GM12891 (cell line): ENCODE measurements around the gene TNK2.

ENCODE experiments used
- DNase-seq: peaks from one replicate; pipeline ENCODE4 v3.0.0; 2011; ENCODE audit warnings: low spot score; ENCODE audit not compliant: insufficient read length
- FAIRE-seq: peaks from 2 replicates; lab custom pipeline; 2011; peaks lifted over from hg19 to GRCh38; lab: Jason Lieb, UNC
- PAX5 ChIP-seq: IDR thresholded peaks from 2 replicates; pipeline ENCODE4 v1.6.1; 2011; ENCODE audit warnings: low read length, moderate library complexity, mild to moderate bottlenecking; ENCODE audit not compliant: insufficient read depth, severe bottlenecking
- POLR2A ChIP-seq: IDR thresholded peaks from 2 replicates; pipeline ENCODE4 v1.6.1; 2011; ENCODE audit warnings: low read depth, low read length, control low read depth
- POLR2AphosphoS5 ChIP-seq: IDR thresholded peaks from 2 replicates; pipeline ENCODE4 v1.6.1; 2011; ENCODE audit warnings: low read depth, low read length, control low read depth
- POU2F2 ChIP-seq: IDR thresholded peaks from 2 replicates; pipeline ENCODE4 v1.6.1; 2011; ENCODE audit warnings: low read depth, mild to moderate bottlenecking, control low read depth, low read length, moderate library complexity
- SPI1 ChIP-seq: IDR thresholded peaks from 2 replicates; pipeline ENCODE4 v1.6.1; 2011; ENCODE audit warnings: low read depth, low read length, control low read depth
- TAF1 ChIP-seq: IDR thresholded peaks from 2 replicates; pipeline ENCODE4 v1.6.1; 2011; ENCODE audit warnings: low read depth, low read length, control low read depth

TNK2 gene

DNA sequence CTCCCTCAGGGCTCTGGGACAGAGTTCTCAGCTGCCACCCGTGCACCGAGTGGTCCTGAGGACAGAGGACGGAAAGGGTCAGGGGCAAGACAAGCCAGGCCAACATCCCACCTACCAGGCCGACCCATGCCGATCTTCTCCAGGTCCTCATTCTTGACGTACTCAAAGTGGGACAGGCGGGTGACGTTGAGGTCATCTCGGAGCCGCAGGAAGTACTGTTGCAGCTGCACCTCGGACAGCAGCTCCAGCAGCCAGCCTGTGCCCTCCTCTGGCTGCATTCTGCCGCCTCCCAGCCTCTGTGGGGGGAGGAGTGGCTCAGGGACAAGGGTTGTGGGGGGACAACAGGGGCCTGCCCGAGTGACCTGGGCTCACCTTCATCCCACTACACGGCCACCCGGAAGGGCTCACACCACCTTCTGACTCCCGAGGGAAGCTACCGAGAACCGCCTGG lies 20.0 kb downstream of the TNK2 start:
- DNase-seq, result no peak
- no peak for FAIRE-seq
- TF ChIP-seq POLR2AphosphoS5, result no peak

- TF ChIP-seq POU2F2 (peak; percentile 59; the same call in 1 of the 2 replicates), SPI1 (no peak), TAF1 (no peak)
- no peak for FAIRE-seq
Observed at GRCh38 chr3:195887670-195888069, 20.7 kb downstream of the TNK2 start.

DNA sequence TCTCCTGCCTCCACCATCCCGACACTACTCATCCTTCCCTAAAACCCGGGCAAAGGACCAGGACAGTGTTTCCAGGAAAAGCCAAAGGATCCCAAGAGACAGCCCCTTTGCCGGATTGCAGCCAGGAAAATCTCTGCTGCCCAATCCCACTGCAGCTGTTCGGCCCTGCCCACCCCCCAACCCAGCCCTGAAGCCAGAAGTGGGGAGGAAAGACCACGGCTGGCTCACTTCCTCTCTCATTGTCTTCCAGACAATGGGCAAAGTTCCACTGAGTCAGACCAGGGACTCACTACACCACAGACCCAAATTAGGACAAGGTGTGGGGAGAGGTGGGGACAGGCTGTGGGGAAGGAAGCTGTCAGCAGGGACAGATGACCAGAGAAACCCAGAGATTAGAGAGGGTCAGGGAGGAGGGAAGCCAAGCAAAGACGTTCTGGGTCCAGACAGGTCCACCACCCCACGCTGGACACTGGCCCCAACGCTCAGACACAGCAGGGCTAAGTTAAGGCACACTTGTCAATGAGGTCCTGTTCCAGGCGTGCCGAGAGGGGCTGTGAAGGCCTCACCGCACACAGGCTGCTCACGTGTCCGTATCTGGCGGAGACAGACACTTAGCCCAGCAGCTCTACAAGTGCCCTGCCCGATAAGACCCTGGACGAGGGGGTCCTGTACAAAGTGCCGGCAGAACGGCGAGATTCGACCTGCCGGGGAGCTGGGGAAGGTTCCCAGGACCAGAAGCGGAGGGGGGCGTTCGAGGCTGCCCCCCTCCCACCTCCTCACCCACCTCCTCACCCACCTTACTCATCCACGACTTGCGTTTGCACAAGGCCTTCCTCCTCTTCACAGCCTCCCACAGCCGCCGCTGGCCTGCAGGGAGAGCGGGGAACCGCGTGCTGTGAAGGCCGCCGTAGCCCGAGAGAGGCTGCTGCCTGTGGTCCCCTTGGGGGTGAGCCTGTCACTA lies 21.9 kb downstream of the TNK2 start:
- TF ChIP-seq TAF1 (no peak), POLR2A (no peak), PAX5 (no peak), POLR2AphosphoS5 (no peak), SPI1 (no peak), POU2F2 (no peak)
- no peak for FAIRE-seq
- no peak for DNase-seq

More at GRCh38 chr3:195887670-195888069, 20.7 kb downstream of the TNK2 start:
- no peak for DNase-seq

DNA sequence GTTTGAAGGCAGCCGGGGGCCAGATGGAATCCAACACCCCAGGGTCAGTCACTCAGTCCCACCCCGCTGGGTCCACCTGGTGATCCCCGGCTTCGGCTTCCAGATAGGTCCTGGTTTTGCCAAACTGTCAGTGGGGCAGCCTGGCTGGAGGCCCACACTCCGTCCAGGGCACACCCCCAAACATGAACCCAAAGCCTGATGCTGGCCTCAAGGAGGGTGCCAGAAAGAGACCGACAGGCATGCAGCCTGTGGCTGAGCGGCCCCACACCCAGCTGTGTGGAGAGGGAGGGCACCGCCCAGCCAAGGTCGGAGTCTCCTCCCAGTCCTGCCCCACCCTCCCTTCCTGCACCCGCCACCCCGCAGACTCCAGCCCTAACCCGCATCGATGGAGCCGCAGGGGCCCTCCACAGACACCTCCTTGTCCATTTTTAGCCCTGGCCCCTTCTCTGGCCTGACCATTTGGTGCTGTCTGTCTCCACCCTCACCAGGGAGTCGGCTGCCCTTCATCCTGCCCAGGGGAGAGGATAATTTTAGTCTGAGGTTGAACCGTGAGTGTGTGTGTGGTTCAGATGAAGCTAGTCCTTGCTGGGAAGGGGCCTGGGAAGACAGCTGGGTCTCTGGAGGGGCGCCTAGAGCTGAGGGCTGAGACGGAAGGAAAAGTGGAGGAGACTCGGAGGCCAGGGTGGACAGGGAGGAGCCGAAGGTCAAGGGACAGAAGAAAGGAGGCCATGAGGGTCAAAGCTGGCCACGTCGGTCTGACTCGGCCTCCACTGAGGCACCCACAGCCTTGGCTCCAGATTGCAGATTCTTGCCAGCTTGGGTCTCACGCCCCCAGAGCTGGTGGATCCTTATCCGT lies 23.1 kb downstream of the TNK2 start:
- no peak for TF ChIP-seq PAX5
- TF ChIP-seq POLR2A, result no peak
- TF ChIP-seq SPI1, result no peak
- no peak for TF ChIP-seq POLR2AphosphoS5
- TF ChIP-seq POU2F2, result no peak
- no peak for TF ChIP-seq TAF1
- FAIRE-seq (no peak), DNase-seq (no peak)

DNA sequence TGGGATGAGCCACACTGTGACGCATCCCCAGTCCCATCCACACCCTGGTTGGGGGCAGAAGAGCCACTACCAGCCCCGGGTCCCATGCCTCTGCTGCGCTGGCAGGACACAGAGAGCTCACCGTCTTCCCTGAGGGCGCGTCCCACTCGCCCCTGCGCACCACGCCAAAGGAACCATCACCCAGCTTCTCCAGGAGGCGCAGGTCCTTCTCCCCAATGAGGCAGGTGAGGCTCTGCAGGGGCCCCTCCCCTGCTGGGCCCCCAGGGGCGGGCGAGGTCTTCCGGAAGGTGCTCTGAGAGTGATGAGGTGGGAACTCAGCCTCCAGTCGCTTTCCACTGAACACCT lies 23.7 kb downstream of the TNK2 start:
- no peak for TF ChIP-seq POLR2A
- no peak for TF ChIP-seq SPI1
- no peak for TF ChIP-seq PAX5
- TF ChIP-seq POLR2AphosphoS5, result no peak
- TF ChIP-seq POU2F2, result no peak
- TF ChIP-seq TAF1, result no peak
- DNase-seq (no peak), FAIRE-seq (no peak)

DNA sequence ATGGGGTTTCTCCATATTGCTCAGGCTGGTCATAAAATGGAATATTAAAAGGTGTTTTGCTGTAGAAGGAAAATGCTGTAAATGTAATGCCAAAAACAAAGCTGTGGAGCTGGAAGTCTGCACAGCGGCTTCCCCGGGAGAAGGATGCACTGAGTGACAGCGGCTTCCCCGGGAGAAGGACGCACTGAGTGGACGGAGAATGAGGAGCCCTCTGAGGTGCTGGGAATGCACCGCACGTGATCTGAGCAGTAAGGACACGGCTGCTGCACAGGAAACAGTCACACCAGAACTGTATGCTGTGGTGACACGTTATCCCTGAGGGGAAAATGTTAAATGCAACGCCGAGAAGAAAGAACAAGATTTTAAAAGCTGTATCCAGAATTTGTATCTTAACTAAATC lies 24.6 kb downstream of the TNK2 start:
- TF ChIP-seq POU2F2, result no peak
- TF ChIP-seq POLR2A, result no peak
- no peak for TF ChIP-seq SPI1
- no peak for TF ChIP-seq TAF1
- TF ChIP-seq POLR2AphosphoS5, result no peak
- DNase-seq (no peak), FAIRE-seq (no peak)

DNA sequence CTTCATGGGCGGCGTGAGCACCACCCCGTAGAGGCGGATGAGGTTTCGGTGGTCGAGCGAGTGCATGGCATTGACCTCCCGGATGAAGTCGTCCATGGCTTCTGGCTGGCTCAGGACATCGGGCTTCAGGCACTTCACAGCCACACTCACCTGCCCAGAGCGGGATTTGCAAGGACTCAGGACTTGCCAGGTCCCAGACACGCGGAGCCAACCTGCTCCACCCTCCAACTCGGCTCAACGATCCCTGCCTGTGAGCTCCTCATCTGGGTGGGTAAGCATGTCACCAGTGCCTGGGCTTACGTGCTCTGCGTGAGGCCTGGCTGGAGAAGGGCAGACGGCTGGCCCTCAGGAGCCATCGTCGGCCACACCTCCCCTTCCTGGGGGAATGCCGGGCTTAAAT lies 25.2 kb downstream of the TNK2 start:
- FAIRE-seq (no peak), DNase-seq (no peak)
- TF ChIP-seq TAF1 (no peak), POLR2A (no peak), SPI1 (no peak), PAX5 (no peak), POLR2AphosphoS5 (no peak), POU2F2 (no peak)

DNA sequence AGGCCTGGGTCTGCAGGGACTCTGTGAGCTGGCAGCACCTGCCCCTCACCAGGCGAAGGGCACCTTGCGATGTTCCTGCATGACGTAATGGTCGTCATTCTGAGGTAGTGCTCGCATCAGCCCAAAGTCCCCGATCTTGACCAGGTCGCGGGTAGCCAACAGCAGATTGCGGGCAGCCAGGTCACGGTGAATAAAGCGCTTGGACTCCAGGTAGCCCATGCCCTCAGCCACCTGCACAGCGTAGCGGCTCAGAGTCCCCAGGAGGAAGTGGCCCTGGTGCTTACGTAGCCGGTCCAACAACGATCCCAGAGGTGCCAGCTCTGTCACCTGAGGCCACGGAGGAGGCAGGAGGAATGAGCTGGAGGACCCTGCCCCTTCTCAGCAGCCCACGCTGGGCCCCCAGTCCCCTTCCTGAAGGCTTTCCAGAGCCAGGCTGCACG lies 26.3 kb downstream of the TNK2 start:
- TF ChIP-seq TAF1 (no peak), POLR2A (no peak), POLR2AphosphoS5 (no peak), PAX5 (no peak), SPI1 (no peak), POU2F2 (no peak)
- FAIRE-seq, result no peak
- no peak for DNase-seq

DNA sequence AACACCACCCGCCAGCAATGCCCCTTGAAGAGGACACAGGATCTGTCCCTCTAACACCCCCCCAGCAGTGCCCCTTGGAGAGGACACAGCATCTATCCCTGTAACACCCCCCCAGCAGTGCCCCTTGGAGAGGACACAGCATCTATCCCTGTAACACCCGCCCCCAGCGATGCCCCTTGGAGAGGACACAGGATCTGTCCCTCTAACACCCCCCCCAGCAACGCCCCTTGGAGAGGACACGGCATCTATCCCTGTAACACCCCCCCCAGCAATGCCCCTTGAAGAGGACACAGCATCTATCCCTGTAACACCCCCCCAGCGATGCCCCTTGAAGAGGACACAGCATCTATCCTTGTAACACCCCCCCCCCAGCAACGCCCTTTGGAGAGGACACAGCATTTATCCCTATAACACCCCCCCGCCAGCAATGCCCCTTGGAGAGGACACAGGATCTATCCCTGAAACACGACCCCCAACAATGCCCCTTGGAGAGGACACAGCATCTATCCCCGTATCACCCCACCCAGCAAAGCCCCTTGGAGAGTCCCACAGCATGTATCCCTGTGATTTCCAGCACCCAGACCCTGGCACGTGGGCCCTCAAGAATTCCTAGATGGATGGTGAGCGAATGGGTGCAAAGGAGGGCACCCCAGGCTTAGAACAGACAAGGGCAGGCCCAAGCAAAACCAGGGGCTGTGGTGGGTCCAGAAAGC lies 26.9 kb downstream of the TNK2 start:
- TF ChIP-seq SPI1, result no peak
- no peak for TF ChIP-seq POLR2AphosphoS5
- no peak for TF ChIP-seq TAF1
- TF ChIP-seq POLR2A, result no peak
- no peak for TF ChIP-seq POU2F2
- no peak for TF ChIP-seq PAX5
- FAIRE-seq (no peak), DNase-seq (no peak)
